ENCODE results near the gene TMEM218.

The TMEM218 gene

GRCh38 chr11:125129316-125129993 lies 18.0 kb upstream of the TMEM218 start:
- no peak for DNase-seq (ENCODE audit: low read depth in 2 of 2)

GRCh38 chr11:125128450-125128849 lies 17.0 kb upstream of the TMEM218 start:
- peak; percentile 25 to 33 for DNase-seq (ENCODE audit: low read depth in 2 of 2)

- DNase-seq (ENCODE audit: low read depth in 2 of 2), result no peak
Measured at GRCh38 chr11:125124618-125124992, 13.2 kb upstream of the TMEM218 start.

GRCh38 chr11:125123947-125124617 lies 12.7 kb upstream of the TMEM218 start:
- no peak for DNase-seq (ENCODE audit: low read depth in 2 of 2)

GRCh38 chr11:125123194-125123946 lies 11.9 kb upstream of the TMEM218 start:
- no peak for DNase-seq (ENCODE audit: low read depth in 2 of 2)

- DNase-seq (ENCODE audit: low read depth in 2 of 2), result no peak
Measured at GRCh38 chr11:125117429-125117828, 6.0 kb upstream of the TMEM218 start.

GRCh38 chr11:125114518-125114917 lies 3.1 kb upstream of the TMEM218 start:
- no peak for DNase-seq (ENCODE audit: low read depth in 2 of 2)

- DNase-seq (ENCODE audit: low read depth in 2 of 2), result no peak
Measured at GRCh38 chr11:125112208-125112604, 780 bp upstream of the TMEM218 start.

- no peak for DNase-seq (ENCODE audit: low read depth in 2 of 2)
Measured at GRCh38 chr11:125111001-125111342, 454 bp downstream of the TMEM218 start.

- DNase-seq (ENCODE audit: low read depth in 2 of 2), result no peak
Measured at GRCh38 chr11:125110506-125110905, 920 bp downstream of the TMEM218 start.

GRCh38 chr11:125108469-125108868 lies 3.0 kb downstream of the TMEM218 start:
- no peak for DNase-seq (ENCODE audit: low read depth in 2 of 2)

GRCh38 chr11:125105926-125106325 lies 5.5 kb downstream of the TMEM218 start:
- no peak for DNase-seq (ENCODE audit: low read depth in 2 of 2)

GRCh38 chr11:125102510-125102909 lies 8.9 kb downstream of the TMEM218 start:
- DNase-seq (ENCODE audit: low read depth in 2 of 2), result no peak

GRCh38 chr11:125102025-125102424 lies 9.4 kb downstream of the TMEM218 start:
- no peak for DNase-seq (ENCODE audit: low read depth in 2 of 2)

- DNase-seq (ENCODE audit: low read depth in 2 of 2), result no peak
Measured at GRCh38 chr11:125101596-125101995, 9.8 kb downstream of the TMEM218 start.

GRCh38 chr11:125100136-125100535 lies 11.3 kb downstream of the TMEM218 start:
- DNase-seq (ENCODE audit: low read depth in 2 of 2), result no peak

- no peak for DNase-seq (ENCODE audit: low read depth in 2 of 2)
Measured at GRCh38 chr11:125094731-125095130, 16.7 kb downstream of the TMEM218 start.

- no peak for DNase-seq (ENCODE audit: low read depth in 2 of 2)
Measured at GRCh38 chr11:125093502-125093901, 17.9 kb downstream of the TMEM218 start.

GRCh38 chr11:125092669-125093068 lies 18.8 kb downstream of the TMEM218 start:
- DNase-seq (ENCODE audit: low read depth in 2 of 2), result no peak

GRCh38 chr11:125091877-125092664 lies 19.4 kb downstream of the TMEM218 start:
- no peak for DNase-seq (ENCODE audit: low read depth in 2 of 2)

GRCh38 chr11:125091247-125091876 lies 20.1 kb downstream of the TMEM218 start:
- DNase-seq (ENCODE audit: low read depth in 2 of 2), result peak; percentile 30 to 36

- DNase-seq (ENCODE audit: low read depth in 2 of 2), result no peak
Measured at GRCh38 chr11:125090816-125091215, 20.6 kb downstream of the TMEM218 start.
